ENCODE data around the gene JMJD4. TPM values are rescaled to one million over a fixed set of nuclear protein-coding genes. Genes with fewer than 3 reads are reported as not detected.

JMJD4 gene
- total RNA-seq, 1 donor from 2014 or later = 26.6 TPM

- H3K4me1 Mint-ChIP-seq (ENCODE audit: low read depth, unreplicated experiment) = peaks cover 13% of the 10 kb centered on the region
- DNase-seq = no peak
- no peak overlapping the region for H3K4me3 Mint-ChIP-seq (ENCODE audit: unreplicated experiment)
- H3K9me3 Mint-ChIP-seq (ENCODE audit: unreplicated experiment) = peaks cover 6% of the 10 kb centered on the region
- peaks cover 6% of the 10 kb centered on the region for H3K27me3 Mint-ChIP-seq (ENCODE audit: unreplicated experiment)
- TF ChIP-seq CTCF (IDR thresholded peaks at IDR 0.05; ENCODE audit: partially characterized antibody, unreplicated experiment) = no peak
- H3K27ac Mint-ChIP-seq (ENCODE audit: unreplicated experiment) = no peak overlapping the region
- H3K36me3 Mint-ChIP-seq (ENCODE audit: unreplicated experiment) = no peaks in the 10 kb centered on the region
These were observed 41.2 kb upstream of the JMJD4 start for GRCh38 chr1:227776331-227776771.

- no peak overlapping the region for H3K27ac Mint-ChIP-seq (ENCODE audit: unreplicated experiment)
- H3K27me3 Mint-ChIP-seq (ENCODE audit: unreplicated experiment) = peaks cover 6% of the 10 kb centered on the region
- peaks cover 13% of the 10 kb centered on the region for H3K4me1 Mint-ChIP-seq (ENCODE audit: low read depth, unreplicated experiment)
- peaks cover 6% of the 10 kb centered on the region for H3K9me3 Mint-ChIP-seq (ENCODE audit: unreplicated experiment)
- H3K36me3 Mint-ChIP-seq (ENCODE audit: unreplicated experiment) = no peaks in the 10 kb centered on the region
- no peak for DNase-seq
- no peak for TF ChIP-seq CTCF (IDR thresholded peaks at IDR 0.05; ENCODE audit: partially characterized antibody, unreplicated experiment)
- H3K4me3 Mint-ChIP-seq (ENCODE audit: unreplicated experiment) = no peak overlapping the region
These were observed 40.7 kb upstream of the JMJD4 start for GRCh38 chr1:227775841-227776240.

GRCh38 chr1:227774821-227775661 is 39.9 kb upstream of the JMJD4 start:
- no peaks in the 10 kb centered on the region for H3K36me3 Mint-ChIP-seq (ENCODE audit: unreplicated experiment)
- peaks cover 10% of the 10 kb centered on the region for H3K27me3 Mint-ChIP-seq (ENCODE audit: unreplicated experiment)
- peaks cover 8% of the 10 kb centered on the region for H3K9me3 Mint-ChIP-seq (ENCODE audit: unreplicated experiment)
- no peak for TF ChIP-seq CTCF (IDR thresholded peaks at IDR 0.05; ENCODE audit: partially characterized antibody, unreplicated experiment)
- H3K27ac Mint-ChIP-seq (ENCODE audit: unreplicated experiment) = no peak overlapping the region
- DNase-seq = no peak
- H3K4me3 Mint-ChIP-seq (ENCODE audit: unreplicated experiment) = no peak overlapping the region
- H3K4me1 Mint-ChIP-seq (ENCODE audit: low read depth, unreplicated experiment) = peaks cover 13% of the 10 kb centered on the region

- H3K36me3 Mint-ChIP-seq (ENCODE audit: unreplicated experiment) = peaks cover under 1% of the 10 kb centered on the region
- DNase-seq = no peak
- H3K27me3 Mint-ChIP-seq (ENCODE audit: unreplicated experiment) = peaks cover 10% of the 10 kb centered on the region
- H3K9me3 Mint-ChIP-seq (ENCODE audit: unreplicated experiment) = peaks cover 6% of the 10 kb centered on the region
- no peak overlapping the region for H3K27ac Mint-ChIP-seq (ENCODE audit: unreplicated experiment)
- TF ChIP-seq CTCF (IDR thresholded peaks at IDR 0.05; ENCODE audit: partially characterized antibody, unreplicated experiment) = no peak
- H3K4me1 Mint-ChIP-seq (ENCODE audit: low read depth, unreplicated experiment) = peaks cover 16% of the 10 kb centered on the region
- H3K4me3 Mint-ChIP-seq (ENCODE audit: unreplicated experiment) = no peak overlapping the region
These were observed 39.1 kb upstream of the JMJD4 start for GRCh38 chr1:227774051-227774731.

- Mint-ChIP-seq H3K4me1 (ENCODE audit: low read depth, unreplicated experiment) (peaks cover 16% of the 10 kb centered on the region), H3K4me3 (ENCODE audit: unreplicated experiment) (no peak overlapping the region), H3K27me3 (ENCODE audit: unreplicated experiment) (peaks cover 10% of the 10 kb centered on the region), H3K36me3 (ENCODE audit: unreplicated experiment) (peaks cover 7% of the 10 kb centered on the region), H3K9me3 (ENCODE audit: unreplicated experiment) (peaks cover 7% of the 10 kb centered on the region), H3K27ac (ENCODE audit: unreplicated experiment) (no peak overlapping the region)
- no peak for TF ChIP-seq CTCF (IDR thresholded peaks at IDR 0.05; ENCODE audit: partially characterized antibody, unreplicated experiment)
- no peak for DNase-seq
These were observed 38.5 kb upstream of the JMJD4 start for GRCh38 chr1:227773558-227773957.

Measured in glutamatergic neuron (in vitro differentiated cells).